ENCODE results near the gene SOX9. TPM values are rescaled to one million over a fixed set of nuclear protein-coding genes. Genes with fewer than 3 reads are reported as not detected.

SOX9 gene
- total and polyA plus RNA-seq, 2 experiments from 2014 or later: 16.6 to 18.5 TPM

DNA sequence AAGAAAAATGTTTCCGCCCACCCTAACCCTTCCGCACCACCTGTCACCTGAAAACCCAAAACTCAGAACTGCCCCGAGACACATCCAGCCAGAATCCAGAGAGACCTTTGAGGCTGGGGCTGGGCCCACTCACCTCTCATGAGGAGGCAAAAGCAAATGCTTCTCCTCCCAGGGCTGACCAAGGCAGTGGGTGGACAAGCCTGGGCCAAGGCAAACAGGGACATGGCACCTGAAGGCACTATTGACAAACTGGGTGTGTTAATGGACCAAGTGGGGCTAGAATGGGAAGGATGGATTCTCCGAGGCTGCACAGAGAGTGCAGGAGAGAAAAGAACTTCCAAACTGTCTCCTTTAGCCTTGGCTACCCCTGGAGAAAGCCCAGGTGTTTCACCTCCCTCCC lies 54.4 kb downstream of the SOX9 start:
- no peak overlapping the region for H3K27ac ChIP-seq
- DNase-seq: no peak

More for the DNA sequence above, 54.4 kb downstream of the SOX9 start:
- Histone ChIP-seq H3K9me2 (ENCODE audit: insufficient read depth) (no peaks in the 10 kb centered on the region), H3K4me1 (ENCODE audit: insufficient read depth) (no peaks in the 10 kb centered on the region), H3K4me3 (no peak overlapping the region), H3K79me2 (ENCODE audit: insufficient read depth) (no peaks in the 10 kb centered on the region), H4K20me1 (ENCODE audit: insufficient read depth) (no peaks in the 10 kb centered on the region), H3K9ac (no peak overlapping the region), H3K36me3 (ENCODE audit: low read depth) (no peaks in the 10 kb centered on the region), H3F3A (ENCODE audit: insufficient read depth) (no peaks in the 10 kb centered on the region), H2AFZ (no peak overlapping the region), H3K9me3 (ENCODE audit: low read depth) (no peaks in the 10 kb centered on the region), H3K4me2 (ENCODE audit: unreplicated experiment) (no peak overlapping the region), H3K27me3 (replicated peaks; ENCODE audit: insufficient read depth) (no peaks in the 10 kb centered on the region)
- in situ Hi-C loops (cut with MboI): no loop called here
- TF ChIP-seq EZH2phosphoT487 (IDR thresholded peaks at IDR 0.05; ENCODE audit: insufficient read depth, low read depth) (no peak), EZH2 (IDR thresholded peaks at IDR 0.05; ENCODE audit: insufficient read depth, poor library complexity, severe bottlenecking) (no peak)
- 91 to 96% methylated on average over 4 of the region's 4 CpGs for WGBS, 2 experiments (ENCODE audit: low coverage in 1 of 2, low lambda C conversion rate in 2 of 2, missing lambda C conversion rate in 2 of 2)
